GM12878 (cell line): ENCODE data around the gene POLR3A. TPM values are rescaled to one million over a fixed set of nuclear protein-coding genes. Genes with fewer than 3 reads are reported as not detected.

Experiments used
- ATAC-seq: fragments of 200-7000 bp; cut with Tn5 transposase; 3 replicates; pipeline ENCODE4 v1.9.1; 2020; ENCODE audit warnings: mild to moderate bottlenecking, moderate library complexity
- BruUV-seq: library from RNA; stranded (reverse); fragments of 400-500 nt; replicated peaks from 2 replicates; lab custom pipeline; 2021; lab: Mats Ljungman, UMichigan
- CTCF ChIA-PET: fragments of 300-600 bp; sonication (Branson Sonifier 250); formaldehyde crosslinking; extraction: SDS; loops from one replicate; lab custom pipeline; 2021; ENCODE audit warnings: inconsistent platforms; lab: Yijun Ruan, JAX
- POLR2A ChIA-PET: fragments of 350-600 bp; formaldehyde crosslinking; extraction: SDS; loops from one replicate; lab custom pipeline; 2021; ENCODE audit warnings: inconsistent platforms; lab: Charles Lee
- RAD21 ChIA-PET: fragments of 300-600 bp; sonication (Branson Sonifier 250); formaldehyde crosslinking; loops from one replicate; lab custom pipeline; 2023; ENCODE audit warnings: antibody characterized with exemption; ENCODE audit not compliant: unreplicated experiment; lab: Charles Lee
- SMC1A ChIA-PET: fragments of 300-600 bp; sonication (Branson Sonifier 250); formaldehyde crosslinking; loops from one replicate; lab custom pipeline; 2023; ENCODE audit not compliant: unreplicated experiment, uncharacterized antibody; lab: Charles Lee
- DNase-seq: peaks from one replicate; pipeline ENCODE4 v3.0.0-alpha.2; 2011; ENCODE audit warnings: low read depth, low spot score
- FAIRE-seq: peaks from 3 replicates; lab custom pipeline; 2011; peaks lifted over from hg19 to GRCh38; lab: Jason Lieb, UNC
- H2AFZ ChIP-seq: 2 replicates; pipeline ENCODE4 v1.6.0; 2011; ENCODE audit warnings: low read depth, low read length, control low read depth; ENCODE audit not compliant: control insufficient read depth
- H3K27ac ChIP-seq: 2 replicates; pipeline ENCODE4 v1.5.1; 2011; ENCODE audit warnings: control low read depth; ENCODE audit not compliant: control insufficient read depth, insufficient read depth
- H3K27me3 ChIP-seq, 2 experiments: replicated peaks in 1 of 2; 2 replicates each; pipeline versions ENCODE4 v1.6.0 to v1.6.1; 2011; ENCODE audit warnings: low read length in 1 of 2; ENCODE audit not compliant: control insufficient read depth in 2 of 2, insufficient read depth in 2 of 2
- H3K36me3 ChIP-seq, 2 experiments: 2 replicates each; pipeline ENCODE4 v1.5.1; 2011; ENCODE audit warnings: low read length in 1 of 2; ENCODE audit not compliant: control insufficient read depth in 2 of 2, insufficient read depth in 2 of 2
- H3K4me1 ChIP-seq: 2 replicates; pipeline ENCODE4 v1.6.1; 2011; ENCODE audit warnings: mild to moderate bottlenecking, low read length, moderate library complexity, mixed read lengths; ENCODE audit not compliant: control insufficient read depth, insufficient read depth
- H3K4me2 ChIP-seq: 2 replicates; pipeline ENCODE4 v1.6.0; 2011; ENCODE audit warnings: control low read depth; ENCODE audit not compliant: control insufficient read depth, insufficient read depth
- H3K4me3 ChIP-seq: fragments of 200-600 bp; sonication (generic); 2 replicates; pipeline ENCODE4 v1.5.1; 2016
- H3K79me2 ChIP-seq: 2 replicates; pipeline ENCODE4 v1.6.0; 2011; ENCODE audit warnings: low read length; ENCODE audit not compliant: control insufficient read depth, insufficient read depth
- H3K9ac ChIP-seq: 2 replicates; pipeline ENCODE4 v1.8.0; 2011; ENCODE audit warnings: low read length, control low read depth, mixed read lengths; ENCODE audit not compliant: control insufficient read depth, insufficient read depth
- H3K9me3 ChIP-seq: replicated peaks from 3 replicates; pipeline ENCODE4 v1.5.1; 2011; ENCODE audit warnings: mild to moderate bottlenecking, low read length; ENCODE audit not compliant: control insufficient read depth, insufficient read depth
- H4K20me1 ChIP-seq: 2 replicates; pipeline ENCODE4 v1.6.0; 2011; ENCODE audit not compliant: control insufficient read depth, insufficient read depth
- EZH2 ChIP-seq: IDR thresholded peaks from 2 replicates; pipeline ENCODE4 v1.6.1; 2012; ENCODE audit warnings: low read depth, mild to moderate bottlenecking, control low read depth, inconsistent platforms, low read length, borderline replicate concordance; ENCODE audit not compliant: control insufficient read depth
- IRF4 ChIP-seq: IDR thresholded peaks from 2 replicates; pipeline ENCODE4 v1.6.1; 2011; ENCODE audit warnings: low read depth, low read length
- SMAD1 ChIP-seq: fragments of 450-650 bp; IDR thresholded peaks from 2 replicates; pipeline ENCODE4 v1.6.1; 2018; ENCODE audit warnings: mild to moderate bottlenecking, low read depth; ENCODE audit not compliant: partially characterized antibody
- SREBF2 ChIP-seq: IDR thresholded peaks from 2 replicates; pipeline ENCODE4 v1.6.1; 2012; ENCODE audit warnings: mild to moderate bottlenecking, low read length
- ZBED1 ChIP-seq: IDR thresholded peaks from 2 replicates; pipeline ENCODE4 v1.6.1; 2016; ENCODE audit warnings: borderline replicate concordance
- WGBS: methylation state at CpG from one replicate; pipeline ENCODE4 v1.1.6; 2016; ENCODE audit warnings: low lambda C conversion rate; ENCODE audit not compliant: insufficient replicate concordance, insufficient coverage; ENCODE audit errors: missing lambda C conversion rate; 5-methylcytosine and 5-hydroxymethylcytosine counted together
- in situ Hi-C: fragments of 300-500 bp; cut with MboI; formaldehyde crosslinking; loops from 9 replicates; pipeline ENCODE4 v1.14.3; 2018; ENCODE audit warnings: mixed read lengths
- intact Hi-C: fragments of 100-400 bp; cut with micrococcal nuclease; formaldehyde crosslinking; loops from one replicate; pipeline ENCODE4 v1.14.2; 2022; ENCODE audit not compliant: unreplicated experiment
- polyA plus RNA-seq, 11 experiments: library from polyadenylated mRNA; depleted of rRNA in 4 of 11; unstranded in 6 of 11; stranded (reverse) in 5 of 11; fragments of >200 nt; fragmentation: Nextera tagmentation in 4 of 11; fragmentation: Illumina TruSeq in 1 of 11; extraction: Ambion mirVana in 4 of 11; extraction: Trizol in 1 of 11; gene quantifications; 1 replicate in 1 of 11; 2 replicates in 10 of 11; pipeline versions ENCODE4 v1.2.1 to v1.2.3, GENCODE V29; 2011 to 2016; ENCODE audit warnings: inconsistent platforms in 2 of 11, missing spikeins in 2 of 11, low read depth in 1 of 11
- total RNA-seq, 4 experiments: library from RNA; depleted of rRNA in 3 of 4; stranded (reverse); fragments of >200 nt in 3 of 4; fragmentation: Illumina TruSeq in 1 of 4; extraction: Trizol in 1 of 4; gene quantifications; 2 replicates each; pipeline versions ENCODE4 v1.2.1 to v1.2.3, GENCODE V29; 2013 to 2021
- TF ChIP-seq, protein P1 (sequence below): fragments of 450-650 bp; IDR thresholded peaks from 2 replicates; pipeline ENCODE4 v1.6.1; 2017; ENCODE audit warnings: mild to moderate bottlenecking
- TF ChIP-seq, protein P2 (sequence below): IDR thresholded peaks from 2 replicates; pipeline ENCODE4 v1.6.1; 2011; ENCODE audit warnings: low read depth, mild to moderate bottlenecking, low read length, moderate library complexity, borderline replicate concordance; ENCODE audit errors: extremely low read depth

POLR3A gene
- total and polyA plus RNA-seq, 10 of the 15 experiments (the other 5 are each of a cell fraction or from before 2014, with no cell fraction given): 5.4 to 20.4 (median 14.4) TPM

- SMC1A ChIA-PET: no interaction called here
- POLR2A ChIA-PET: no interaction called here
- Histone ChIP-seq H3K27ac (no peak overlapping the region), H4K20me1 (no peaks in the 10 kb centered on the region), H3K4me3 (no peak overlapping the region)
- intact Hi-C loops (no loop called here), in situ Hi-C loops (no loop called here)
- no TSS peak for BruUV-seq
- TF ChIP-seq EZH2 (no peak), IRF4 (no peak), ZBED1 (no peak), SMAD1 (no peak), SREBF2 (no peak)
- TF ChIP-seq, protein P1, sequence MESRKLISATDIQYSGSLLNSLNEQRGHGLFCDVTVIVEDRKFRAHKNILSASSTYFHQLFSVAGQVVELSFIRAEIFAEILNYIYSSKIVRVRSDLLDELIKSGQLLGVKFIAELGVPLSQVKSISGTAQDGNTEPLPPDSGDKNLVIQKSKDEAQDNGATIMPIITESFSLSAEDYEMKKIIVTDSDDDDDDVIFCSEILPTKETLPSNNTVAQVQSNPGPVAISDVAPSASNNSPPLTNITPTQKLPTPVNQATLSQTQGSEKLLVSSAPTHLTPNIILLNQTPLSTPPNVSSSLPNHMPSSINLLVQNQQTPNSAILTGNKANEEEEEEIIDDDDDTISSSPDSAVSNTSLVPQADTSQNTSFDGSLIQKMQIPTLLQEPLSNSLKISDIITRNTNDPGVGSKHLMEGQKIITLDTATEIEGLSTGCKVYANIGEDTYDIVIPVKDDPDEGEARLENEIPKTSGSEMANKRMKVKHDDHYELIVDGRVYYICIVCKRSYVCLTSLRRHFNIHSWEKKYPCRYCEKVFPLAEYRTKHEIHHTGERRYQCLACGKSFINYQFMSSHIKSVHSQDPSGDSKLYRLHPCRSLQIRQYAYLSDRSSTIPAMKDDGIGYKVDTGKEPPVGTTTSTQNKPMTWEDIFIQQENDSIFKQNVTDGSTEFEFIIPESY: no peak
- TF ChIP-seq, protein P2, sequence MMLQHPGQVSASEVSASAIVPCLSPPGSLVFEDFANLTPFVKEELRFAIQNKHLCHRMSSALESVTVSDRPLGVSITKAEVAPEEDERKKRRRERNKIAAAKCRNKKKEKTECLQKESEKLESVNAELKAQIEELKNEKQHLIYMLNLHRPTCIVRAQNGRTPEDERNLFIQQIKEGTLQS: no peak
- TF ChIP-seq, all 136 proteins: peak for 0
- CTCF ChIA-PET: no interaction called here
- ATAC-seq: no peak
- Histone ChIP-seq H3K9me3 (no peaks in the 10 kb centered on the region; the same call in 2 of the 3 replicates), H3K4me1 (no peaks in the 10 kb centered on the region), H3K4me2 (no peak overlapping the region), H3K79me2 (no peaks in the 10 kb centered on the region), H3K36me3 (no peaks in the 10 kb centered on the region), H2AFZ (no peak overlapping the region), H3K27me3 (no peaks in the 10 kb centered on the region), H3K9ac (no peak overlapping the region)
- RAD21 ChIA-PET: no interaction called here
- WGBS: 36% methylated on average over 7 of the region's 7 CpGs
- no peak for DNase-seq
- no peak for FAIRE-seq
These were observed 66.8 kb downstream of the POLR3A start for GRCh38 chr10:77962350-77963146.
